Caco-2 (cell line): ENCODE measurements around the gene CAMK1D. TPM values are rescaled to one million over a fixed set of nuclear protein-coding genes. Genes with fewer than 3 reads are reported as not detected.

Experiments used
- BruUV-seq: library from RNA; stranded (reverse); fragments of 400-500 nt; replicated peaks from 2 replicates; lab custom pipeline; 2021; lab: Mats Ljungman, UMichigan
- CTCF ChIA-PET: fragments of 300-600 bp; sonication (Branson Sonifier 250); formaldehyde crosslinking; loops from one replicate; lab custom pipeline; 2022; ENCODE audit warnings: antibody characterized with exemption; lab: Charles Lee
- POLR2A ChIA-PET: fragments of 300-600 bp; sonication (Branson Sonifier 250); formaldehyde crosslinking; loops from one replicate; lab custom pipeline; 2022; ENCODE audit warnings: antibody characterized with exemption; lab: Charles Lee
- DNase-seq, 2 experiments: peaks; one replicate each; pipeline versions ENCODE4 v3.0.0 to v3.0.0-alpha.2; 2020 to 2022
- H3K27me3 ChIP-seq: replicated peaks from 2 replicates; pipeline ENCODE4 v1.6.0; 2011; ENCODE audit warnings: low read length; ENCODE audit not compliant: control insufficient read depth, insufficient read depth
- H3K36me3 ChIP-seq: 2 replicates; pipeline ENCODE4 v1.5.1; 2011; ENCODE audit warnings: low read length; ENCODE audit not compliant: control insufficient read depth, insufficient read depth
- H3K4me1 ChIP-seq: fragments of 250-450 bp; sonication (Bioruptor Pico); 2 replicates; pipeline ENCODE4 v1.5.1; 2020; ENCODE audit warnings: mild to moderate bottlenecking
- H3K4me3 ChIP-seq: 2 replicates; pipeline ENCODE4 v1.5.1; 2011; ENCODE audit warnings: low read depth, mild to moderate bottlenecking, control low read depth, low read length
- H3K9me3 ChIP-seq: fragments of 250-450 bp; sonication (Bioruptor Pico); 2 replicates; pipeline ENCODE4 v1.5.1; 2020; ENCODE audit warnings: mild to moderate bottlenecking, moderate library complexity
- H3K27ac Mint-ChIP-seq: one replicate; pipeline ENCODE4 v1.8.0; 2022; ENCODE audit warnings: mixed read lengths; ENCODE audit not compliant: unreplicated experiment
- H3K27me3 Mint-ChIP-seq: one replicate; pipeline ENCODE4 v1.8.0; 2022; ENCODE audit warnings: mixed read lengths; ENCODE audit not compliant: insufficient read depth, unreplicated experiment
- H3K36me3 Mint-ChIP-seq: one replicate; pipeline ENCODE4 v1.8.0; 2022; ENCODE audit warnings: mild to moderate bottlenecking, mixed read lengths; ENCODE audit not compliant: insufficient read depth, unreplicated experiment
- H3K4me1 Mint-ChIP-seq: one replicate; pipeline ENCODE4 v1.8.0; 2022; ENCODE audit warnings: low read depth, mixed read lengths; ENCODE audit not compliant: unreplicated experiment
- H3K4me3 Mint-ChIP-seq: one replicate; pipeline ENCODE4 v1.8.0; 2022; ENCODE audit warnings: mild to moderate bottlenecking, moderate library complexity, mixed read lengths; ENCODE audit not compliant: unreplicated experiment
- H3K9me3 Mint-ChIP-seq: one replicate; pipeline ENCODE4 v1.8.0; 2022; ENCODE audit warnings: mixed read lengths; ENCODE audit not compliant: unreplicated experiment
- CTCF ChIP-seq, 2 experiments: fragments of 200-600 bp in 1 of 2; IDR thresholded peaks; 1 replicate in 1 of 2; 2 replicates in 1 of 2; pipeline versions ENCODE4 v1.5.1 to v1.8.0; 2011 to 2022; ENCODE audit warnings: antibody characterized with exemption in 1 of 2, control low read depth in 1 of 2, inconsistent platforms in 1 of 2, low read depth in 1 of 2, low read length in 1 of 2, mild to moderate bottlenecking in 1 of 2, moderate library complexity in 1 of 2; ENCODE audit not compliant: insufficient read depth in 1 of 2, severe bottlenecking in 1 of 2, unreplicated experiment in 1 of 2
- intact Hi-C: fragments of 100-400 bp; cut with micrococcal nuclease; formaldehyde crosslinking; loops from one replicate; pipeline ENCODE4 v1.10.0; 2022; ENCODE audit not compliant: unreplicated experiment
- total RNA-seq: library from RNA; stranded (reverse); gene quantifications from 2 replicates; pipeline ENCODE4 v1.2.3, GENCODE V29; 2022

The CAMK1D gene
- total RNA-seq, 1 experiment from 2014 or later = 10.9 TPM

- Mint-ChIP-seq H3K27me3 (no peaks in the 10 kb centered on the region), H3K27ac (no peak overlapping the region), H3K4me3 (no peak overlapping the region), H3K4me1 (no peaks in the 10 kb centered on the region), H3K9me3 (no peaks in the 10 kb centered on the region), H3K36me3 (no peaks in the 10 kb centered on the region)
- H3K9me3 ChIP-seq = no peaks in the 10 kb centered on the region
- no peak for TF ChIP-seq CTCF (IDR thresholded peaks at IDR 0.05; ENCODE audit: insufficient read depth in 1 of 2, low read depth in 1 of 2, low read length in 1 of 2, severe bottlenecking in 1 of 2, unreplicated experiment in 1 of 2)
- no peak for DNase-seq
- ChIA-PET POLR2A (no interaction called here), CTCF (no interaction called here)
- intact Hi-C loops = no loop called here
- H3K4me3 ChIP-seq = no peak overlapping the region
- H3K27me3 ChIP-seq = no peaks in the 10 kb centered on the region
- no peaks in the 10 kb centered on the region for H3K36me3 ChIP-seq
- no peaks in the 10 kb centered on the region for H3K4me1 ChIP-seq
- no TSS peak for BruUV-seq
These were observed 26.9 kb downstream of the CAMK1D start for GRCh38 chr10:12376211-12376610.

- ChIA-PET CTCF (no interaction called here), POLR2A (no interaction called here)
- no peak for TF ChIP-seq CTCF (IDR thresholded peaks at IDR 0.05; ENCODE audit: insufficient read depth in 1 of 2, low read depth in 1 of 2, low read length in 1 of 2, severe bottlenecking in 1 of 2, unreplicated experiment in 1 of 2)
- intact Hi-C loops = no loop called here
- H3K4me3 ChIP-seq = no peak overlapping the region
- no peaks in the 10 kb centered on the region for H3K9me3 ChIP-seq
- no TSS peak for BruUV-seq
- no peaks in the 10 kb centered on the region for H3K27me3 ChIP-seq
- no peak for DNase-seq
- Mint-ChIP-seq H3K4me1 (no peaks in the 10 kb centered on the region), H3K4me3 (no peak overlapping the region), H3K27me3 (no peaks in the 10 kb centered on the region), H3K9me3 (no peaks in the 10 kb centered on the region), H3K27ac (no peak overlapping the region), H3K36me3 (no peaks in the 10 kb centered on the region)
- H3K36me3 ChIP-seq = no peaks in the 10 kb centered on the region
- H3K4me1 ChIP-seq = 0 out of 2 replicates have a peak, but pooled peaks cover 6% of the 10 kb centered on the region
These were observed 28.4 kb downstream of the CAMK1D start for GRCh38 chr10:12377658-12378290.

GRCh38 chr10:12380999-12381398 lies 31.7 kb downstream of the CAMK1D start:
- TF ChIP-seq CTCF (IDR thresholded peaks at IDR 0.05; ENCODE audit: insufficient read depth in 1 of 2, low read depth in 1 of 2, low read length in 1 of 2, severe bottlenecking in 1 of 2, unreplicated experiment in 1 of 2) = no peak
- ChIA-PET CTCF (interaction anchor here (0.6 kb wide), 1 partner anchor 231 kb away, joined by 3 read pairs; no protein-coding TSS in a partner anchor), POLR2A (no interaction called here)

More at GRCh38 chr10:12380999-12381398, 31.7 kb downstream of the CAMK1D start:
- H3K9me3 ChIP-seq = no peaks in the 10 kb centered on the region
- intact Hi-C loops = no loop called here
- no peaks in the 10 kb centered on the region for H3K36me3 ChIP-seq
- no peaks in the 10 kb centered on the region; the same call in 1 of the 2 replicates for H3K27me3 ChIP-seq
- Mint-ChIP-seq H3K4me1 (no peaks in the 10 kb centered on the region), H3K36me3 (no peaks in the 10 kb centered on the region), H3K27me3 (peaks cover 13% of the 10 kb centered on the region), H3K9me3 (peaks cover 12% of the 10 kb centered on the region), H3K27ac (no peak overlapping the region), H3K4me3 (no peak overlapping the region)
- H3K4me1 ChIP-seq = 0 out of 2 replicates have a peak, but pooled peaks cover 6% of the 10 kb centered on the region
- no TSS peak for BruUV-seq
- no peak overlapping the region for H3K4me3 ChIP-seq
- DNase-seq = no peak
